Nephron progenitor cell (in vitro differentiated cells): ENCODE results near the gene STH.
A peak's percentile ranks its signal among the peaks of the same experiment; 100 is the strongest.

Experiments used
- DNase-seq: peaks from one replicate; pipeline ENCODE4 v3.0.0; 2021
- H3K27ac Mint-ChIP-seq: 2 replicates; pipeline ENCODE4 v1.8.0; 2021; ENCODE audit warnings: mild to moderate bottlenecking, moderate library complexity, mixed read lengths
- H3K27me3 Mint-ChIP-seq: 2 replicates; pipeline ENCODE4 v1.8.0; 2021; ENCODE audit warnings: mild to moderate bottlenecking, low read depth, mixed read lengths; ENCODE audit not compliant: poor library complexity
- H3K36me3 Mint-ChIP-seq: 2 replicates; pipeline ENCODE4 v1.8.0; 2021; ENCODE audit warnings: low read depth, mixed read lengths
- H3K4me1 Mint-ChIP-seq: 2 replicates; pipeline ENCODE4 v1.8.0; 2021; ENCODE audit warnings: mixed read lengths
- H3K4me3 Mint-ChIP-seq: 2 replicates; pipeline ENCODE4 v1.8.0; 2021; ENCODE audit warnings: mild to moderate bottlenecking, moderate library complexity, mixed read lengths
- H3K9me3 Mint-ChIP-seq: 2 replicates; pipeline ENCODE4 v1.8.0; 2021; ENCODE audit warnings: mild to moderate bottlenecking, moderate library complexity, mixed read lengths
- TF ChIP-seq, protein P1 (sequence below): fragments of 200-600 bp; sonication (generic); IDR thresholded peaks from 2 replicates; pipeline ENCODE4 v1.5.0; 2021; ENCODE audit warnings: antibody characterized with exemption

Gene STH, protein sequence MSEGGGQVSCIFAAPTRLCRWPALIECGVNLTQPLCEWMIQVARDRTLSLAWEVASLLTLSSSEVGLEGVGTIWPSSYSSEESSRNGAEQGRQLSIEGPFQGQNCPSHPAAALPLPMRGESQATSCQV

DNA sequence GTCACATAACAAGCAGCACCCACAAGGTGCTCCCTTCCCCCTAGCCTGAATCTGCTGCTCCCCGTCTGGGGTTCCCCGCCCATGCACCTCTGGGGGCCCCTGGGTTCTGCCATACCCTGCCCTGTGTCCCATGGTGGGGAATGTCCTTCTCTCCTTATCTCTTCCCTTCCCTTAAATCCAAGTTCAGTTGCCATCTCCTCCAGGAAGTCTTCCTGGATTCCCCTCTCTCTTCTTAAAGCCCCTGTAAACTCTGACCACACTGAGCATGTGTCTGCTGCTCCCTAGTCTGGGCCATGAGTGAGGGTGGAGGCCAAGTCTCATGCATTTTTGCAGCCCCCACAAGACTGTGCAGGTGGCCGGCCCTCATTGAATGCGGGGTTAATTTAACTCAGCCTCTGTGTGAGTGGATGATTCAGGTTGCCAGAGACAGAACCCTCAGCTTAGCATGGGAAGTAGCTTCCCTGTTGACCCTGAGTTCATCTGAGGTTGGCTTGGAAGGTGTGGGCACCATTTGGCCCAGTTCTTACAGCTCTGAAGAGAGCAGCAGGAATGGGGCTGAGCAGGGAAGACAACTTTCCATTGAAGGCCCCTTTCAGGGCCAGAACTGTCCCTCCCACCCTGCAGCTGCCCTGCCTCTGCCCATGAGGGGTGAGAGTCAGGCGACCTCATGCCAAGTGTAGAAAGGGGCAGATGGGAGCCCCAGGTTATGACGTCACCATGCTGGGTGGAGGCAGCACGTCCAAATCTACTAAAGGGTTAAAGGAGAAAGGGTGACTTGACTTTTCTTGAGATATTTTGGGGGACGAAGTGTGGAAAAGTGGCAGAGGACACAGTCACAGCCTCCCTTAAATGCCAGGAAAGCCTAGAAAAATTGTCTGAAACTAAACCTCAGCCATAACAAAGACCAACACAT, at the start of gene STH:
TSS of gene STH (plus strand) at position 264 of the 913 bp plus-strand sequence. CDS start at position 294, 30 bp downstream.
- H3K36me3 Mint-ChIP-seq: no peaks in the 10 kb centered on the region
- peaks cover 30% of the 10 kb centered on the region for H3K4me1 Mint-ChIP-seq
- H3K27ac Mint-ChIP-seq: no peak within 1 kb of the TSS
- no peaks in the 10 kb centered on the region for H3K9me3 Mint-ChIP-seq
- TF ChIP-seq, protein P1, sequence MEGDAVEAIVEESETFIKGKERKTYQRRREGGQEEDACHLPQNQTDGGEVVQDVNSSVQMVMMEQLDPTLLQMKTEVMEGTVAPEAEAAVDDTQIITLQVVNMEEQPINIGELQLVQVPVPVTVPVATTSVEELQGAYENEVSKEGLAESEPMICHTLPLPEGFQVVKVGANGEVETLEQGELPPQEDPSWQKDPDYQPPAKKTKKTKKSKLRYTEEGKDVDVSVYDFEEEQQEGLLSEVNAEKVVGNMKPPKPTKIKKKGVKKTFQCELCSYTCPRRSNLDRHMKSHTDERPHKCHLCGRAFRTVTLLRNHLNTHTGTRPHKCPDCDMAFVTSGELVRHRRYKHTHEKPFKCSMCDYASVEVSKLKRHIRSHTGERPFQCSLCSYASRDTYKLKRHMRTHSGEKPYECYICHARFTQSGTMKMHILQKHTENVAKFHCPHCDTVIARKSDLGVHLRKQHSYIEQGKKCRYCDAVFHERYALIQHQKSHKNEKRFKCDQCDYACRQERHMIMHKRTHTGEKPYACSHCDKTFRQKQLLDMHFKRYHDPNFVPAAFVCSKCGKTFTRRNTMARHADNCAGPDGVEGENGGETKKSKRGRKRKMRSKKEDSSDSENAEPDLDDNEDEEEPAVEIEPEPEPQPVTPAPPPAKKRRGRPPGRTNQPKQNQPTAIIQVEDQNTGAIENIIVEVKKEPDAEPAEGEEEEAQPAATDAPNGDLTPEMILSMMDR: no peak
- DNase-seq: no peak
- H3K4me3 Mint-ChIP-seq: no peak within 1 kb of the TSS
- peaks cover 2% of the 10 kb centered on the region for H3K27me3 Mint-ChIP-seq

DNA sequence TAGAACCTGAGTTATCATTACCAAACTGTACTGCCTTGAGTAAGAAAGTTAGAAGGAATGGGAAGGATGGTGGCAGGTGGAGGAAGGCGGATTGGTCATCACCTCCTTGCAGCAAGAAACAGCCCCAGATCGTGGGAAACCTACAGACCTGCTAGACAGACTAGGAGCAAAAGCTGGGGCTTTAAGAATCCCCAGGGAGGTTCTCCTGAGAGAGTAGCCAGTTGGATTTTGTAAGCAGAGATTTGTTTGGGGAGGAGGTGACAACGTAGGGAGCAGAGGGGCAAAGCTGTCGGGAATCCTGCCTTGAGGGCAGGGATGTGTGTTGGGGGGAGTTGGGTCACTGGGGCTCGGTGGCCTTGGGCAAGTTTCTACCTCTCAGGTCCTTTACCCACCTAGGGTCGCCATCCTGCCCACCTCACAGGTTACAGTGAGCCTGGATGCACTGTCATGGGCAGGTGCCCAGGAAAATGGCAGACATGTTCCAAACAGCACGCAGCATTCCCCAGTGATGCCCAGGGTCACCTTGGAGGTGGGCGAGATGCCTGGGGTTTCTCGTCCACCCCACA, 49.2 kb upstream of the STH start:
- Mint-ChIP-seq H3K4me3 (no peak overlapping the region), H3K4me1 (peaks cover 15% of the 10 kb centered on the region), H3K36me3 (no peaks in the 10 kb centered on the region), H3K9me3 (no peaks in the 10 kb centered on the region), H3K27me3 (peaks cover 26% of the 10 kb centered on the region), H3K27ac (no peak overlapping the region)
- DNase-seq: no peak
- TF ChIP-seq, protein P1: no peak

DNA sequence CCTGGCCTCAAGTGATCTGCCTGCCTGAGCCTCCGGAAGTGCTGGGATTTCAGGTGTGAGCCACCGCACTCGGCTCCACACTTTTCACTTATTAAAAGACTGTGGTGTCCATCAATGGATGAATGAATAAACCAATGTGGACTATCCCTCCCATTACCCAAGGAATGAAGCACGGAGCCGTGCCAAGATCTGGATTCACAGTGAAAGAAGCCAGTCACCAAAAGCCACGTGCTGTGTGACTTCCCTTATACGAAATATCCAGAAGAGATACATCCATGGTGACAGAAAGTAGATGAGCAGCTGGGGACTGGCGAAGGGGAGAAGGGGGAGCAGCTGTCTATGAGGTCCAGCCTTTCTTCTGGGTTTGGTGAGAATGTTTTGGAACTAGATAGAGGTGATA, 48.2 kb upstream of the STH start:
- no peak for DNase-seq
- Mint-ChIP-seq H3K27ac (no peak overlapping the region), H3K27me3 (peaks cover 23% of the 10 kb centered on the region), H3K36me3 (no peaks in the 10 kb centered on the region), H3K4me1 (peaks cover 15% of the 10 kb centered on the region), H3K9me3 (no peaks in the 10 kb centered on the region), H3K4me3 (no peak overlapping the region)
- TF ChIP-seq, protein P1: no peak

DNA sequence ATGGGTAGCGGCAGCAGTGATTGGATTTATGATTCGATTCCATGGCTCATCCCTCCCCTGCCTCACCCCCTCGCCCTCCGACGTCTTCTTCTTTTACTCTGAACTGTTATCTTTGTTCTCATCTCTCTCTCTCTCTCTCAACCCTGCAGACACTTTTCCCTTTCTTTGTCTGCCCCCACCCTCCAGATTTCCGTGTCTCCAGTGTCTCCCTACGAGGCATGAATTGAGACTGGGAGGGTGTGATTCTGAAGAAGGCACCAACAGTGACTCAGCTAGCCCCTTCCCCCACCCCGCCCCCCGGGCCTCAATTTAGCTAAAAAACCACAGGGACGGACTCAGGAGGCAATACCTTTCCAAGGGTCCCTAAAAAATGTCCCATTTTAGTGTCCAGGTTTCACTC, 47.6 kb upstream of the STH start:
- Mint-ChIP-seq H3K27ac (peak overlapping the region; percentile 59), H3K27me3 (peaks cover 23% of the 10 kb centered on the region), H3K4me3 (peak overlapping the region; percentile 21), H3K9me3 (no peaks in the 10 kb centered on the region), H3K4me1 (peaks cover 15% of the 10 kb centered on the region), H3K36me3 (no peaks in the 10 kb centered on the region)
- DNase-seq: no peak
- TF ChIP-seq, protein P1: no peak

DNA sequence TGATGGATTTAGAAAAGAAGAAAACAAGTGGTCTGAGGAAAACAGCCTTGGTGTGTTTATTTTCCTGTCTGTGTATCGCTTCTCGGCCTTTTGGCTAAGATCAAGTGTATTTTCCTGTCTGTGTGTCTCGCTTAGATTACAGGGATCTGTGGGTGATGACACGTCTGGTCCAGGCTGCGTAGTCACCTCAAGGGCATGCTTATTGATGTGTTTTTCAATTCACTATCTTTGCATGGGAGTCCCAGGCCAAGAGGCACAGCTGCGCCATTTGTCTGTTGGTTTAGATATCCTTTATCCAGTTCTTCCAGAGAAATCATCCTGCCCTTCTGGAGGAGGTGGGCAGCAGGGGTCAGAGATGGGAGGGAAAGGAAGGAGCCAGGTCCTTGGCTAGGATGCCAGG, 47.1 kb upstream of the STH start:
- DNase-seq: no peak
- H3K9me3 Mint-ChIP-seq: no peaks in the 10 kb centered on the region
- TF ChIP-seq, protein P1: no peak
- H3K4me1 Mint-ChIP-seq: peaks cover 15% of the 10 kb centered on the region
- H3K27ac Mint-ChIP-seq: no peak overlapping the region
- peaks cover 23% of the 10 kb centered on the region for H3K27me3 Mint-ChIP-seq
- H3K4me3 Mint-ChIP-seq: no peak overlapping the region
- H3K36me3 Mint-ChIP-seq: no peaks in the 10 kb centered on the region
